NCI-H2196 treated with DMSO at 0.1 percent for 48 hours (cell line): Measurements from ENCODE around the gene SQOR.
A peak's percentile ranks its signal among the peaks of the same experiment; 100 is the strongest.

Experiments
- DNase-seq: peaks from one replicate; lab custom pipeline; 2025; ENCODE audit not compliant: unreplicated experiment; lab: John Stamatoyannopoulos, UW

The SQOR gene

GRCh38 chr15:45704329-45705249 is 69.8 kb downstream of the SQOR start:
- no peak for DNase-seq

- peak; percentile 29 for DNase-seq
Measured at GRCh38 chr15:45705510-45706473, 71.0 kb downstream of the SQOR start.

- no peak for DNase-seq
Measured at GRCh38 chr15:45710657-45711056, 75.8 kb downstream of the SQOR start.

GRCh38 chr15:45714590-45715488 is 80.0 kb downstream of the SQOR start:
- peak; percentile 6 for DNase-seq

GRCh38 chr15:45715528-45715927 is 80.7 kb downstream of the SQOR start:
- no peak for DNase-seq

GRCh38 chr15:45719490-45719889 is 84.7 kb downstream of the SQOR start:
- DNase-seq = no peak

GRCh38 chr15:45720183-45720582 is 85.4 kb downstream of the SQOR start:
- DNase-seq = no peak

- DNase-seq = no peak
Measured at GRCh38 chr15:45728641-45729040, 93.8 kb downstream of the SQOR start.

- DNase-seq = no peak
Measured at GRCh38 chr15:45729141-45729540, 94.3 kb downstream of the SQOR start.

- DNase-seq = no peak
Measured at GRCh38 chr15:45731343-45731742, 96.5 kb downstream of the SQOR start.

- DNase-seq = no peak
Measured at GRCh38 chr15:45732662-45733061, 97.8 kb downstream of the SQOR start.

GRCh38 chr15:45734260-45734711 is 99.5 kb downstream of the SQOR start:
- no peak for DNase-seq
